ENCODE measurements around the gene TIMM17A. TPM values are rescaled to one million over a fixed set of nuclear protein-coding genes. Genes with fewer than 3 reads are reported as not detected.
"Not testable (repeated sequence)": the region's sequence is repeated elsewhere in the genome, so short reads cannot be mapped to it uniquely, and the experiment has no call there.

The TIMM17A gene
- total and polyA plus RNA-seq, 2 donors from 2014 or later = 40.8 to 73.2 TPM

GRCh38 chr1:201939574-201939973, 15.7 kb upstream of the TIMM17A start:
- no peaks in the 10 kb centered on the region for H3K27me3 ChIP-seq (ENCODE audit: control insufficient read depth, insufficient read depth, low read length)
- H3K9me3 ChIP-seq (ENCODE audit: control insufficient read depth in 2 of 3, insufficient read depth in 1 of 3, low read length in 3 of 3) = no peaks in the 10 kb centered on the region
- no peak overlapping the region for H3K4me3 ChIP-seq (ENCODE audit: low read length in 3 of 3)
- intact Hi-C loops (cut with DNase I) = no loop called here
- DNase-seq (no peak), FAIRE-seq (no peak)
- H3K27ac ChIP-seq (ENCODE audit: low read depth in 2 of 2, low read length in 2 of 2) = no peak overlapping the region
- H3K4me1 ChIP-seq (ENCODE audit: control insufficient read depth in 2 of 3, insufficient read depth in 2 of 3, low read depth in 1 of 3, low read length in 3 of 3) = peaks cover 0 to 5% (median 0%) of the 10 kb centered on the region in 3 donors
- H3K9ac ChIP-seq (ENCODE audit: low read length in 3 of 3) = no peak overlapping the region
- no peaks in the 10 kb centered on the region for H3K36me3 ChIP-seq (ENCODE audit: control insufficient read depth in 2 of 3, insufficient read depth in 3 of 3, low read length in 3 of 3)
- no peak for TF ChIP-seq CTCF (IDR thresholded peaks at IDR 0.05; ENCODE audit: borderline replicate concordance, extremely low read depth, insufficient read depth)

- H3K4me1 ChIP-seq (ENCODE audit: control insufficient read depth in 2 of 3, insufficient read depth in 2 of 3, low read depth in 1 of 3, low read length in 3 of 3); H3K27ac ChIP-seq (ENCODE audit: low read depth in 2 of 2, low read length in 2 of 2); intact Hi-C loops (cut with DNase I); H3K9ac ChIP-seq (ENCODE audit: low read length in 3 of 3); H3K9me3 ChIP-seq (ENCODE audit: control insufficient read depth in 2 of 3, insufficient read depth in 1 of 3, low read length in 3 of 3); H3K27me3 ChIP-seq (ENCODE audit: control insufficient read depth, insufficient read depth, low read length); FAIRE-seq; H3K36me3 ChIP-seq (ENCODE audit: control insufficient read depth in 2 of 3, insufficient read depth in 3 of 3, low read length in 3 of 3); DNase-seq; H3K4me3 ChIP-seq (ENCODE audit: low read length in 3 of 3): not testable (repeated sequence)
Measured at GRCh38 chr1:201940316-201940715, 15.0 kb upstream of the TIMM17A start.

GRCh38 chr1:201941420-201942128, 13.7 kb upstream of the TIMM17A start:
- no peaks in the 10 kb centered on the region for H3K27me3 ChIP-seq (ENCODE audit: control insufficient read depth, insufficient read depth, low read length)
- intact Hi-C loops (cut with DNase I) = no loop called here
- H3K4me3 ChIP-seq (ENCODE audit: low read length in 3 of 3) = peak overlapping the region in 1 of 3 donors; percentile 30
- TF ChIP-seq CTCF (IDR thresholded peaks at IDR 0.05; ENCODE audit: borderline replicate concordance, extremely low read depth, insufficient read depth) = no peak
- no peak overlapping the region for H3K27ac ChIP-seq (ENCODE audit: low read depth in 2 of 2, low read length in 2 of 2)
- no peak for FAIRE-seq
- peak; percentile 75 to 93 (median 89) for DNase-seq
- H3K9me3 ChIP-seq (ENCODE audit: control insufficient read depth in 2 of 3, insufficient read depth in 1 of 3, low read length in 3 of 3) = no peaks in the 10 kb centered on the region
- peak overlapping the region in 1 of 3 donors; percentile 46 for H3K9ac ChIP-seq (ENCODE audit: low read length in 3 of 3)
- peaks cover 0 to 9% (median 4%) of the 10 kb centered on the region in 3 donors for H3K4me1 ChIP-seq (ENCODE audit: control insufficient read depth in 2 of 3, insufficient read depth in 2 of 3, low read depth in 1 of 3, low read length in 3 of 3)
- no peaks in the 10 kb centered on the region for H3K36me3 ChIP-seq (ENCODE audit: control insufficient read depth in 2 of 3, insufficient read depth in 3 of 3, low read length in 3 of 3)

DNA sequence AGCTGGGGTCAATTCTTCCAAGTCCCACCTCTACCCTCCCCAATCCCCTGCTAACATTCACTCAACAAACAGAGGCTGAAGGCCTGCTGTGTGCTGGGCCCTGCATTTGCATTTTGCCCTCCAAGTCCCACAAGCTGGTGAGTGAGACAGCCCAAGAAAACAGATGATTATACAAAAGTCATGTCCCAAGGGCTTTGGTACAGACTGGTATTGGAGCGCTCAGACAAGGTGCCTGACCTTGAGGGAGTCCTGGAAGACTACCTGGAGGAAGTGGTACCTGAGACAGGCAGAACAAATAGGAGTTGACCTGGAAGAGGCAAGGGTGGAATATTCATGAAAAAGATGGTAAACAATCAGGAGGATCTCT, 13.2 kb upstream of the TIMM17A start:
- DNase-seq = no peak
- Histone ChIP-seq H3K4me3 (ENCODE audit: low read length in 3 of 3) (peak overlapping the region in 1 of 3 donors; percentile 30), H3K9ac (ENCODE audit: low read length in 3 of 3) (no peak overlapping the region), H3K27me3 (ENCODE audit: control insufficient read depth, insufficient read depth, low read length) (no peaks in the 10 kb centered on the region), H3K27ac (ENCODE audit: low read depth in 2 of 2, low read length in 2 of 2) (no peak overlapping the region), H3K9me3 (ENCODE audit: control insufficient read depth in 2 of 3, insufficient read depth in 1 of 3, low read length in 3 of 3) (no peaks in the 10 kb centered on the region), H3K36me3 (ENCODE audit: control insufficient read depth in 2 of 3, insufficient read depth in 3 of 3, low read length in 3 of 3) (no peaks in the 10 kb centered on the region), H3K4me1 (ENCODE audit: control insufficient read depth in 2 of 3, insufficient read depth in 2 of 3, low read depth in 1 of 3, low read length in 3 of 3) (peaks cover 0 to 9% (median 9%) of the 10 kb centered on the region in 3 donors)
- no peak for TF ChIP-seq CTCF (IDR thresholded peaks at IDR 0.05; ENCODE audit: borderline replicate concordance, extremely low read depth, insufficient read depth)
- no peak for FAIRE-seq
- intact Hi-C loops (cut with DNase I) = no loop called here

Measured in kidney (tissue), 14 donors.